Measurements from ENCODE around the gene TES. TPM values are rescaled to one million over a fixed set of nuclear protein-coding genes. Genes with fewer than 3 reads are reported as not detected.
"Not testable (repeated sequence)": the region's sequence is repeated elsewhere in the genome, so short reads cannot be mapped to it uniquely, and the experiment has no call there.

TES gene
- total and polyA plus RNA-seq, 2 of the 13 experiments (the other 11 are each of a cell fraction or from before 2014, with no cell fraction given) = 21.6 to 23.0 TPM

- TF ChIP-seq ZMYM2 (CRISPR knock-in tag; IDR thresholded peaks at IDR 0.05) (no peak), ZFY (CRISPR knock-in tag; IDR thresholded peaks at IDR 0.05) (no peak), TMF1 (CRISPR knock-in tag; IDR thresholded peaks at IDR 0.05; ENCODE audit: low read depth) (no peak), MAFK (conservative IDR thresholded peaks at IDR 0.05 in 1 of 2, IDR thresholded peaks at IDR 0.05 in 1 of 2; ENCODE audit: low read length in 2 of 2) (no peak), TCF12 (IDR thresholded peaks at IDR 0.05) (no peak), TCF12 (CRISPR knock-in tag; IDR thresholded peaks at IDR 0.05) (no peak)
These were observed 82.8 kb downstream of the TES start (continued) for GRCh38 chr7:116293139-116293538.

GRCh38 chr7:116293633-116294032 lies 83.3 kb downstream of the TES start:
- no peak for ATAC-seq
- Histone ChIP-seq H3K36me3 (replicated peaks in 1 of 2; ENCODE audit: control insufficient read depth in 1 of 2, insufficient read depth in 2 of 2, low read length in 2 of 2) (no peaks in the 10 kb centered on the region), H3K79me2 (ENCODE audit: insufficient read depth, low read length) (no peaks in the 10 kb centered on the region), H3K27ac (ENCODE audit: extremely low read length, insufficient read depth, low read length) (no peak overlapping the region), H3K4me1 (ENCODE audit: insufficient read depth, low read length) (no peaks in the 10 kb centered on the region), H2AFZ (ENCODE audit: low read length) (no peak overlapping the region), H3K27me3 (ENCODE audit: control insufficient read depth in 1 of 2, insufficient read depth in 2 of 2, low read length in 2 of 2) (no peaks in the 10 kb centered on the region), H3K4me3 (replicated peaks in 1 of 3; ENCODE audit: insufficient read depth in 1 of 3, low read depth in 2 of 3, low read length in 3 of 3) (no peak overlapping the region), H4K20me1 (ENCODE audit: insufficient read depth, low read length) (no peaks in the 10 kb centered on the region), H3K9ac (ENCODE audit: insufficient read depth, low read depth, low read length) (no peak overlapping the region), H3K9me3 (ENCODE audit: low read length) (no peaks in the 10 kb centered on the region), H3K4me2 (ENCODE audit: low read depth, low read length) (no peak overlapping the region)
- DNase-seq (ENCODE audit: low spot score) = no peak
- WGBS (ENCODE audit: low lambda C conversion rate) = 0% methylated on average over 3 of the region's 3 CpGs
- TF ChIP-seq NFE2L1 (CRISPR knock-in tag; IDR thresholded peaks at IDR 0.05; ENCODE audit: borderline replicate concordance) (no peak), PREB (CRISPR knock-in tag; IDR thresholded peaks at IDR 0.05) (no peak), HMGXB3 (CRISPR knock-in tag; IDR thresholded peaks at IDR 0.05; ENCODE audit: borderline replicate concordance) (no peak), MAFG (CRISPR knock-in tag; IDR thresholded peaks at IDR 0.05) (no peak), CCAR2 (optimal IDR thresholded peaks at IDR 0.05; ENCODE audit: low read depth, low read length) (no peak), ZNF713 (CRISPR knock-in tag; IDR thresholded peaks at IDR 0.05) (no peak), ZNF615 (CRISPR knock-in tag; IDR thresholded peaks at IDR 0.05; ENCODE audit: borderline replicate concordance) (no peak), ZSCAN30 (CRISPR knock-in tag; IDR thresholded peaks at IDR 0.05) (no peak)
- intact Hi-C loops (cut with micrococcal nuclease; ENCODE audit: unreplicated experiment) (no loop called here), in situ Hi-C loops (cut with HindIII; ENCODE audit: extremely low pct_ligation_motif_present, low pct_unique_long_range_greater_than_20kb) (no loop called here)
- no TSS peak for BruUV-seq (replicated peaks)
- FAIRE-seq = no peak
- ChIA-PET POLR2A (no interaction called here), CTCF (ENCODE audit: low intra/inter-chr PET ratio, low total read pairs) (no interaction called here)

- BruUV-seq (replicated peaks); H3K9ac ChIP-seq (ENCODE audit: insufficient read depth, low read depth, low read length); H3K27me3 ChIP-seq (ENCODE audit: control insufficient read depth in 1 of 2, insufficient read depth in 2 of 2, low read length in 2 of 2); H3K4me2 ChIP-seq (ENCODE audit: low read depth, low read length); ATAC-seq; CTCF ChIA-PET (ENCODE audit: low intra/inter-chr PET ratio, low total read pairs); POLR2A ChIA-PET; H3K4me3 ChIP-seq (replicated peaks in 1 of 3; ENCODE audit: insufficient read depth in 1 of 3, low read depth in 2 of 3, low read length in 3 of 3); in situ Hi-C loops (cut with HindIII; ENCODE audit: extremely low pct_ligation_motif_present, low pct_unique_long_range_greater_than_20kb); H3K9me3 ChIP-seq (ENCODE audit: low read length); FAIRE-seq; H4K20me1 ChIP-seq (ENCODE audit: insufficient read depth, low read length); DNase-seq (ENCODE audit: low spot score); H3K27ac ChIP-seq (ENCODE audit: extremely low read length, insufficient read depth, low read length); H3K4me1 ChIP-seq (ENCODE audit: insufficient read depth, low read length); H3K36me3 ChIP-seq (replicated peaks in 1 of 2; ENCODE audit: control insufficient read depth in 1 of 2, insufficient read depth in 2 of 2, low read length in 2 of 2); intact Hi-C loops (cut with micrococcal nuclease; ENCODE audit: unreplicated experiment); H2AFZ ChIP-seq (ENCODE audit: low read length); H3K79me2 ChIP-seq (ENCODE audit: insufficient read depth, low read length): not testable (repeated sequence)
These were observed 85.6 kb downstream of the TES start for GRCh38 chr7:116295903-116296302.

Data from HepG2 (cell line).